AG04450 (cell line): ENCODE data around the gene TWF2. TPM values are rescaled to one million over a fixed set of nuclear protein-coding genes. Genes with fewer than 3 reads are reported as not detected.
"Not testable (repeated sequence)": the region's sequence is repeated elsewhere in the genome, so short reads cannot be mapped to it uniquely, and the experiment has no call there.

Source experiments
- CTCF ChIA-PET: fragments of 300-600, 350-600 bp; formaldehyde crosslinking; extraction: SDS; loops from one replicate; lab custom pipeline; 2022; ENCODE audit warnings: antibody characterized with exemption, inconsistent platforms; lab: Charles Lee
- POLR2A ChIA-PET: fragments of 350-600 bp; formaldehyde crosslinking; extraction: SDS; loops from one replicate; lab custom pipeline; 2021; ENCODE audit warnings: antibody characterized with exemption, inconsistent platforms; lab: Yijun Ruan, JAX
- DNase-seq: peaks from one replicate; pipeline ENCODE4 v3.0.0-alpha.2; 2011; ENCODE audit warnings: low read depth, low spot score
- H3K27ac ChIP-seq: one replicate; pipeline ENCODE4 v1.5.1; 2012; ENCODE audit warnings: low read depth, low read length, control low read depth
- H3K27me3 ChIP-seq: one replicate; pipeline ENCODE4 v1.6.0; 2012; ENCODE audit warnings: low read length; ENCODE audit not compliant: control insufficient read depth, insufficient read depth
- H3K4me3 ChIP-seq: 2 replicates; pipeline ENCODE4 v1.5.1; 2011; ENCODE audit warnings: mild to moderate bottlenecking, low read depth, low read length, control low read depth
- H3K9me3 ChIP-seq: 2 replicates; pipeline ENCODE4 v1.5.1; 2012; ENCODE audit warnings: low read length; ENCODE audit not compliant: control insufficient read depth, insufficient read depth
- polyA minus RNA-seq: library from RNA; depleted of rRNA, polyadenylated mRNA; stranded (reverse); fragments of >200 nt; gene quantifications from 2 replicates; pipeline ENCODE4 v1.2.3, GENCODE V29; 2011; rRNA and poly(A)+ RNA removed
- polyA plus RNA-seq: library from polyadenylated mRNA; depleted of rRNA; stranded (reverse); fragments of >200 nt; gene quantifications from 2 replicates; pipeline ENCODE4 v1.2.3, GENCODE V29; 2011; rRNA removed
- TF ChIP-seq, protein P1 (sequence below): IDR thresholded peaks from 2 replicates; pipeline ENCODE4 v1.5.1; 2011; ENCODE audit warnings: low read depth, low read length, control low read depth, inconsistent platforms

The TWF2 gene
- polyA plus RNA-seq (96.6 and 128 TPM in 2 replicates), polyA minus RNA-seq (61.0 and 91.5 TPM in 2 replicates)

DNA sequence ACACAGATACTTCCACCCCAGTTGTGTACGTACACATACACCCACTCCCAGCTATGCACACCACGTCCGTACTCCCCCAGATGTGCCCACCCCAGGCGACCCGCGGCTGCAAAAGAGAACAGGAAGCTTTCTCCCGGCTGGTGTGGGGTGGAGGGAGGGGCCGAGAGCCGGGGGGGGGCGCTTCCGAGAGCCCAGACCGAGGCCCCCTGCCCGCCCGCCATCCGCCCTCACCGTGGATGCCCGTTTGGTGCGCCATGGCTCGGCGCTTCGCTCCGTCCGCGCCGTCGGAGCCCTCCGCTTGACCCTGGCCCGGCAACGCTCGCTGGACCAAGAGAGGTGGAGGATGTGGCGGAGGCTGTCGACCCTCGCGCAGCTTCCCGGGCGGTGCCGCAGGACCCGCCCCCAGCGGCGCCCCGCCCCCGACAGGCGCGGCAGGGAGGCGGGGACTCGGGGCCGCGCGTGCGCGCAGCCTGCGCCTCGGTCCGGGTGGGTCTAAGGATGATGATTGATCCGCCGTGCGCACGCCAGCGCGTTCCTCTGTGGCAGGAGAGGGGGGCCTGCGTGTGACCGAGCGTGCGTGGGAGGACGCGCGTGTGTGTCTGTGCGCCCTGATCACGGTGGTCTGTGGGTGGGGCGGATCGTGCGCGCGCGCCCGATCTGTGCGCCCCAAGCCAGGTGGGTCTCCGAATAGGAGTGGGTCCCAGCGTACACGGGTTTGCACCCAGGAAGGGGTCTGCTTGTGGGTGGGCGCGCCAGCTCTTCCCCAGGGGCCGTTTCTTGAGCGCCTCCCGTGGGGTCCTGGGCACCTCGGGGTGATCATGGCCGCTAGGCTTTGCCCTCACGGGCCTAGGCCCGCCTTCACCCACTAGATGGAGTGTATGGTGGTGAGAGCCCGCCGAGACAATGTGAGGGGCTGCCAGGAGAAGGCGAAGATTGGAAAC is at the start of gene TWF2:
TSS of gene TWF2 (minus strand) at position 398 of the 941 bp plus-strand sequence. CDS start at position 256, 142 bp downstream.
- peak within 1 kb of the TSS; percentile 96 for H3K4me3 ChIP-seq
- H3K27ac ChIP-seq = peak within 1 kb of the TSS; percentile 99
- H3K27me3 ChIP-seq = no peaks in the 10 kb centered on the region
- peak; percentile 45 for DNase-seq
- ChIA-PET CTCF (interaction anchor here (1.3 to 1.4 kb wide), 2 partner anchors 33 to 100 kb away, joined by 3 to 4 read pairs; no protein-coding TSS in a partner anchor), POLR2A (interaction anchor here (0.6 to 2.3 kb wide), 4 partner anchors 11 to 64 kb away, joined by 3 to 14 read pairs (median 5); partner anchors contain the start of gene WDR82)
- TF ChIP-seq, protein P1, sequence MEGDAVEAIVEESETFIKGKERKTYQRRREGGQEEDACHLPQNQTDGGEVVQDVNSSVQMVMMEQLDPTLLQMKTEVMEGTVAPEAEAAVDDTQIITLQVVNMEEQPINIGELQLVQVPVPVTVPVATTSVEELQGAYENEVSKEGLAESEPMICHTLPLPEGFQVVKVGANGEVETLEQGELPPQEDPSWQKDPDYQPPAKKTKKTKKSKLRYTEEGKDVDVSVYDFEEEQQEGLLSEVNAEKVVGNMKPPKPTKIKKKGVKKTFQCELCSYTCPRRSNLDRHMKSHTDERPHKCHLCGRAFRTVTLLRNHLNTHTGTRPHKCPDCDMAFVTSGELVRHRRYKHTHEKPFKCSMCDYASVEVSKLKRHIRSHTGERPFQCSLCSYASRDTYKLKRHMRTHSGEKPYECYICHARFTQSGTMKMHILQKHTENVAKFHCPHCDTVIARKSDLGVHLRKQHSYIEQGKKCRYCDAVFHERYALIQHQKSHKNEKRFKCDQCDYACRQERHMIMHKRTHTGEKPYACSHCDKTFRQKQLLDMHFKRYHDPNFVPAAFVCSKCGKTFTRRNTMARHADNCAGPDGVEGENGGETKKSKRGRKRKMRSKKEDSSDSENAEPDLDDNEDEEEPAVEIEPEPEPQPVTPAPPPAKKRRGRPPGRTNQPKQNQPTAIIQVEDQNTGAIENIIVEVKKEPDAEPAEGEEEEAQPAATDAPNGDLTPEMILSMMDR = peak; percentile 40
- H3K9me3 ChIP-seq = peaks cover 7% of the 10 kb centered on the region

DNA sequence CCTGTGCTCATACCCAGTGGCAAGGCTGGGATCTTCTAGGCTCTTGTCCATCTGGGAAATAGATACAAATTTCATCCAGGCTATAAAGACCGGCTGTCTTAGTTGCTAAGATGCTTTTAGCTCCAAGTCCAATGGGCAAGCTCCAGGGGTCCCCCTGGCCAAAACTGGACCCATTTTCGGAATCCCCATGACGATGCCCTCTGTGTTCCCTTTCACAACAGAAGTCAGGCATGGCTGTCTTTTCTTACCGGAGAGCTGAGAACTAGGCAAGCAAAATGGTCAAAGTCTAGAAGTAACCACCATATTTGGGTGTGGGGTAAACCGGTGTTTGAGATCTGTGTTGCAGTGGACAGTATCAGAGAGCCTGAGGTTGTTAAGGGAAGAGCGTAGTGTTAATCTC is 49.7 kb upstream of the TWF2 start:
- H3K9me3 ChIP-seq = no peaks in the 10 kb centered on the region; the same call in 1 of the 2 replicates
- no peak overlapping the region for H3K27ac ChIP-seq
- ChIA-PET CTCF (interaction anchor here (0.8 to 5.3 kb wide), 3 partner anchors 9 to 96 kb away, joined by 3 to 51 read pairs (median 4); no protein-coding TSS in a partner anchor), POLR2A (interaction anchor here (1.0 kb wide), 1 partner anchor 10 kb away, joined by 7 read pairs; the partner anchor contains the start of gene WDR82)
- TF ChIP-seq, protein P1 = no peak
- no peaks in the 10 kb centered on the region for H3K27me3 ChIP-seq
- H3K4me3 ChIP-seq = peak overlapping the region; percentile 98
- DNase-seq = no peak

DNA sequence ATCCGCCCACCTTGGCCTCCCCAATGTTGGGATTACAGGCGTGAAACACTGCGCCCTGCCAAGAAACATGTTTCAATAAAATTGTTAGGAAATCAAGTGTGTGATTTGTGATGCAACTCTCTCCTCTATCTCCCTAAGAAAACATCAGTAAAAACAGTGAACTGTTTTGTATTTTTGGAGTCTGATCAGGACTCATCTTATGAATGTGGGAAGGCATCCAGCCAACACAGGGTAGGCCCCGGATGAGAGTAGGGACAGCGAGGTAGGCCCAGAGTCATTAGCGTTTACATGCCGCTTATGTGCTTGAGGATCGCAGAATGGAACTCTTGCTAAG is 47.8 kb upstream of the TWF2 start:
- Histone ChIP-seq H3K9me3 (no peaks in the 10 kb centered on the region; the same call in 1 of the 2 replicates), H3K27me3 (no peaks in the 10 kb centered on the region), H3K4me3 (peak overlapping the region; percentile 98), H3K27ac (peak overlapping the region; percentile 100)
- no peak for DNase-seq
- CTCF ChIA-PET = interaction anchor here (1.2 kb wide), 1 partner anchor 67 kb away, joined by 4 read pairs; no protein-coding TSS in a partner anchor
- TF ChIP-seq, protein P1 = no peak
- POLR2A ChIA-PET = interaction anchor here (1.0 to 1.8 kb wide), 2 partner anchors 8 to 132 kb away, joined by 5 to 17 read pairs; partner anchors contain the start of genes POC1A and WDR82

DNA sequence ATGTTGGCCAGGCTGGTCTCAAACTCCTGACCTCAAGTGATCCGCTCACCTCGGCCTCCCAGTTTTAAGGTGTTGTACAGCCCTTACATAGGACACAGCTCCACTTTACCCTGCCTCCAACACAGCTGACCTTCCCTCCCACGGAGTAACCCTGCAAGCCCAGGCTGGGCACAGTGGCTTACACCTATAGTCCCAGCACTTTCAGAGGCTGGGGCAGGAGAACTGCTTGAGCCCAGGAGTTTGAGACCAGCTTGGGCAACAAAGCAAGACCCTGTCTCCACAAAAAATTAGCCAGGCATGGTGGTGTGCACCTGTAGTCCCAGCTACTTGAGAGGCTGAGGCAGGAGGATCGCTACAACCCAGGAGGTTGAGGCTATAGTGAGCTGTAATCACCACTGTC is 45.1 kb upstream of the TWF2 start:
- DNase-seq, H3K27ac ChIP-seq, H3K27me3 ChIP-seq, H3K9me3 ChIP-seq, H3K4me3 ChIP-seq, POLR2A ChIA-PET: not testable (repeated sequence)
- CTCF ChIA-PET = interaction anchor here (1.4 to 1.7 kb wide), 2 partner anchors 55 to 64 kb away, joined by 4 to 6 read pairs; no protein-coding TSS in a partner anchor

DNA sequence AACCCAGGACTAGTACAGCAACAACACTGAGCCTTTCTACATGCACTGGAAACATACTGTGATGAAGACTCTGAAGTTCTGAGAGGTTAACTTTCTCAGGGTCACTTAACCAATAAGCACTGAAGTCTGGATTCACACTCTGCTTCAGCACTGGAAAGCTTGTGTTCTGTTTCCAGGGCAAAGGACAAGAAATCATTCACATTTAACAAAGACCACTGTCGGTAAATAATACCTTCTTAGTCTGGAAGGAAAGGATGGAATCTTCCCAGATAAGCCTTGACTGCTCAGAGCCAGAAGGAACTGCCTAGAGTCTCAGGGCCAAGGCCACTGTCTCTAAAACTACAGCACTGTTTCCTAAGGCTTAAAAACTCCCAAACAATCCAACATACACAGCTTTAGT is 44.3 kb upstream of the TWF2 start:
- CTCF ChIA-PET = interaction anchor here (1.4 to 1.7 kb wide), 2 partner anchors 56 to 63 kb away, joined by 4 to 6 read pairs; no protein-coding TSS in a partner anchor
- Histone ChIP-seq H3K4me3 (no peak overlapping the region), H3K9me3 (no peaks in the 10 kb centered on the region; the same call in 1 of the 2 replicates), H3K27ac (peak overlapping the region; percentile 21), H3K27me3 (no peaks in the 10 kb centered on the region)
- POLR2A ChIA-PET = no interaction called here
- DNase-seq = no peak
- TF ChIP-seq, protein P1 = no peak
